ENCODE data around the gene TBXA2R.

DNA sequence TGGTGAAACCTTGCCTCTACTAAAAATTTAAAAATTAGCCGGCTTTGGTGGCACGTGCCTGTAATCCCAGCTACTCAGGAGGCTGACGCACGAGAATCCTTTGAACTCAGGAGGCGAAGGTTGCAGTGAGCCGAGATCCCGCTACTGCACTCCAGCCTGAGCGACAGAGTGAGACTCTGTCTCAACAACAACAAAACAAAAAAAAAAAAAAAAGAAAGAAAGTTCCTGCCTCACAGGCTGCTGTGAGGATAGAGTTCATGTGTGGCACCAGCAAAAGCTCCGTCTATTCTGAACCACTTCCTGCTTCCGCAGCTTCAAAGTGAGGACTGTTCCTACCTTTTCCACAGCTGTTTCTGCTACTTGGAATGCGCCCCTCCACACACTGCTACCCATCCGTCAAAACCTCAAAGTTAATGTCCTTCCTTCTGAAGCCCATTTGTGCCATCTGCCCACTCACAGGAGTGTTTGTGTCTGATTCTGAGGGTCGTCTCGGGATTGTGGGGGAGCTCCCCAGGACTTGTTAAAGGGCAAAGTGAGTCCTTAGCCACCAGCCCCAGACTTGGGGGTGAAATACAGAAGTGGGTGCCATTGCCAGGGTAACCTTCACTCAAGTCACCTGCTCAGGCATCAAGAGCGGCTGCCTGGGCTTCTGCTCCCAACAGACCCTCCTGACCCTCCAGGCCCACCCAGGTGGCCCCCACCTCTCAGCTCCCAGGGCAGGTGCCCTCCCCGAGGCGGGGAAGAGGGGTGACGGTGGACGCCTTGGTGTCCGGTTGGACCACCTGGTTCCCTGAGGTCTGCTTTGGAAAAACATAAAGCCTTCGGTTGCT lies 52.2 kb downstream of the TBXA2R start:
- TF ChIP-seq EP300 (IDR thresholded peaks at IDR 0.05) (no peak), POLR2A (IDR thresholded peaks at IDR 0.05) (no peak)
- TF ChIP-seq, protein P1, sequence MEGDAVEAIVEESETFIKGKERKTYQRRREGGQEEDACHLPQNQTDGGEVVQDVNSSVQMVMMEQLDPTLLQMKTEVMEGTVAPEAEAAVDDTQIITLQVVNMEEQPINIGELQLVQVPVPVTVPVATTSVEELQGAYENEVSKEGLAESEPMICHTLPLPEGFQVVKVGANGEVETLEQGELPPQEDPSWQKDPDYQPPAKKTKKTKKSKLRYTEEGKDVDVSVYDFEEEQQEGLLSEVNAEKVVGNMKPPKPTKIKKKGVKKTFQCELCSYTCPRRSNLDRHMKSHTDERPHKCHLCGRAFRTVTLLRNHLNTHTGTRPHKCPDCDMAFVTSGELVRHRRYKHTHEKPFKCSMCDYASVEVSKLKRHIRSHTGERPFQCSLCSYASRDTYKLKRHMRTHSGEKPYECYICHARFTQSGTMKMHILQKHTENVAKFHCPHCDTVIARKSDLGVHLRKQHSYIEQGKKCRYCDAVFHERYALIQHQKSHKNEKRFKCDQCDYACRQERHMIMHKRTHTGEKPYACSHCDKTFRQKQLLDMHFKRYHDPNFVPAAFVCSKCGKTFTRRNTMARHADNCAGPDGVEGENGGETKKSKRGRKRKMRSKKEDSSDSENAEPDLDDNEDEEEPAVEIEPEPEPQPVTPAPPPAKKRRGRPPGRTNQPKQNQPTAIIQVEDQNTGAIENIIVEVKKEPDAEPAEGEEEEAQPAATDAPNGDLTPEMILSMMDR (IDR thresholded peaks at IDR 0.05): no peak
